Testis (tissue), 2 donors: ENCODE data around the gene OSBPL9.

Source experiments
- POLR2A ChIP-seq: fragments of 450-650 bp; IDR thresholded peaks from one replicate; pipeline ENCODE4 v1.6.1; 2017; ENCODE audit warnings: antibody characterized with exemption, mild to moderate bottlenecking, moderate library complexity
- TF ChIP-seq, protein P1 (sequence below), 3 experiments: fragments of 450-650 bp in 2 of 3; fragments of 200-600 bp in 1 of 3; sonication (generic) in 1 of 3; IDR thresholded peaks; one replicate each; pipeline ENCODE4 v1.5.1; 2016 to 2019; ENCODE audit warnings: antibody characterized with exemption in 3 of 3, mild to moderate bottlenecking in 2 of 3, moderate library complexity in 1 of 3

DNA sequence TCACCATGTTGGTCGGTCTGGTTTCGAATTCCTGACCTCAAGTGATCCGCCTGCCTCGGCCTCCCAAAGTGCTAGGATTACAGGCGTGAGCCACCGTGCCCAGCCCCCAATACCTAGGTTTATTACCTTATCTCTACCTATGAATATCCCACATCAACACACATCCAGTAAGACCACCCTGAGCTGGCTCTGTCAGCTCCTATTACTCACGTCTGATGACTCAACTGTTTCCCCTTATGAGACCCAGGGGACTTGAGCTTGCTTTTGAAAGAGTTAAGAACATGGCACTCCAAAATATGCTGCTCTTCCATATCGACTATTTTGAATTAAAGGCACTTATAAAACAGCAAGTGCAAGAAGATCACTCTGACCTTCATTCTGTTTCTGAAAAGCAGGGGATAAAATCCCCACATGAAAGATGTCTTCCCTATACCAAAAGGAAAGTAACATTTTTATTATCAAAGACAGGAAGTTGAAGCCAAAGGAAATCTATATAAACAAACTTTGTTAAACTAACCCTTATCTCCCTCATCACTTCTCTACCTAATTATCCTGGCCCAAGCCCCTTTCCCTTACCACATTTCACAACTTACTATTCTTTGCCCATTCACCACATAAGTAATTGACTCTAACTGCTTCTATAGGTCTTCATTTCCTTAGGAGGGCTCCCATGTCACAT is 41.3 kb upstream of the OSBPL9 start:
- no peak for TF ChIP-seq POLR2A
- TF ChIP-seq, protein P1, sequence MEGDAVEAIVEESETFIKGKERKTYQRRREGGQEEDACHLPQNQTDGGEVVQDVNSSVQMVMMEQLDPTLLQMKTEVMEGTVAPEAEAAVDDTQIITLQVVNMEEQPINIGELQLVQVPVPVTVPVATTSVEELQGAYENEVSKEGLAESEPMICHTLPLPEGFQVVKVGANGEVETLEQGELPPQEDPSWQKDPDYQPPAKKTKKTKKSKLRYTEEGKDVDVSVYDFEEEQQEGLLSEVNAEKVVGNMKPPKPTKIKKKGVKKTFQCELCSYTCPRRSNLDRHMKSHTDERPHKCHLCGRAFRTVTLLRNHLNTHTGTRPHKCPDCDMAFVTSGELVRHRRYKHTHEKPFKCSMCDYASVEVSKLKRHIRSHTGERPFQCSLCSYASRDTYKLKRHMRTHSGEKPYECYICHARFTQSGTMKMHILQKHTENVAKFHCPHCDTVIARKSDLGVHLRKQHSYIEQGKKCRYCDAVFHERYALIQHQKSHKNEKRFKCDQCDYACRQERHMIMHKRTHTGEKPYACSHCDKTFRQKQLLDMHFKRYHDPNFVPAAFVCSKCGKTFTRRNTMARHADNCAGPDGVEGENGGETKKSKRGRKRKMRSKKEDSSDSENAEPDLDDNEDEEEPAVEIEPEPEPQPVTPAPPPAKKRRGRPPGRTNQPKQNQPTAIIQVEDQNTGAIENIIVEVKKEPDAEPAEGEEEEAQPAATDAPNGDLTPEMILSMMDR (IDR thresholded peaks at IDR 0.05), result no peak
